ENCODE measurements around the gene PGGHG.

- no peak for TF ChIP-seq EZH2 (IDR thresholded peaks at IDR 0.05; ENCODE audit: low read length, unreplicated experiment)
- TF ChIP-seq CTCF (conservative IDR thresholded peaks at IDR 0.05; ENCODE audit: low read depth, low read length) = peak; percentile 51
These were observed 31.0 kb upstream of the PGGHG start for GRCh38 chr11:257766-258493.

All from PC-3 (cell line).